22Rv1 (cell line): ENCODE measurements around the gene MYRFL.

Experiments used
- ZFX ChIP-seq: fragments of 450-650 bp; IDR thresholded peaks from 2 replicates; pipeline ENCODE4 v1.6.1; 2017; ENCODE audit warnings: antibody characterized with exemption, borderline replicate concordance
- TF ChIP-seq, protein P1 (sequence below): fragments of 450-650 bp; IDR thresholded peaks from 2 replicates; pipeline ENCODE4 v1.5.1; 2017; ENCODE audit warnings: mild to moderate bottlenecking

DNA sequence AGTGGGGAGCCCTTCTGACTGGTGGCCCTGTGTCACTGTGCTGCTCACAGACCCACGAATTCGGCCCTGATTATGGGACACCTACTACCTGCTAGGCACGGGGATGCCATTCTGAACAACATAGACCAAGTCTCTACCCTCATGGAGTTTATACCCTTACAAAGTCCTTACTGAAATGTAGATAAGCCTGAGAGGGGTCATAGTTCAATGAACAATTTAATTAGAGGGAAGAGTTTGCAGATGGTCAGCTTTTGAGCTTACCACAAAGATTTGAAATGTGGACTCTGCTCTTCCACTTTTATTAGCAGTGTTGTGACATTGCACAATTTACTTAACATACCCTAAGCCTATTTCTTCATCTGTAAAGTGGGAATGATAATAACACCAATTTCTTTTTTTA, 161.1 kb downstream of the MYRFL start:
- TF ChIP-seq, protein P1, sequence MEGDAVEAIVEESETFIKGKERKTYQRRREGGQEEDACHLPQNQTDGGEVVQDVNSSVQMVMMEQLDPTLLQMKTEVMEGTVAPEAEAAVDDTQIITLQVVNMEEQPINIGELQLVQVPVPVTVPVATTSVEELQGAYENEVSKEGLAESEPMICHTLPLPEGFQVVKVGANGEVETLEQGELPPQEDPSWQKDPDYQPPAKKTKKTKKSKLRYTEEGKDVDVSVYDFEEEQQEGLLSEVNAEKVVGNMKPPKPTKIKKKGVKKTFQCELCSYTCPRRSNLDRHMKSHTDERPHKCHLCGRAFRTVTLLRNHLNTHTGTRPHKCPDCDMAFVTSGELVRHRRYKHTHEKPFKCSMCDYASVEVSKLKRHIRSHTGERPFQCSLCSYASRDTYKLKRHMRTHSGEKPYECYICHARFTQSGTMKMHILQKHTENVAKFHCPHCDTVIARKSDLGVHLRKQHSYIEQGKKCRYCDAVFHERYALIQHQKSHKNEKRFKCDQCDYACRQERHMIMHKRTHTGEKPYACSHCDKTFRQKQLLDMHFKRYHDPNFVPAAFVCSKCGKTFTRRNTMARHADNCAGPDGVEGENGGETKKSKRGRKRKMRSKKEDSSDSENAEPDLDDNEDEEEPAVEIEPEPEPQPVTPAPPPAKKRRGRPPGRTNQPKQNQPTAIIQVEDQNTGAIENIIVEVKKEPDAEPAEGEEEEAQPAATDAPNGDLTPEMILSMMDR, result no peak
- TF ChIP-seq ZFX, result no peak
